Measurements from ENCODE around the gene H1-8.

The H1-8 gene

GRCh38 chr3:129556358-129556695 is 13.4 kb downstream of the H1-8 start:
- no peak for DNase-seq (ENCODE audit: low read depth in 2 of 2)

DNA sequence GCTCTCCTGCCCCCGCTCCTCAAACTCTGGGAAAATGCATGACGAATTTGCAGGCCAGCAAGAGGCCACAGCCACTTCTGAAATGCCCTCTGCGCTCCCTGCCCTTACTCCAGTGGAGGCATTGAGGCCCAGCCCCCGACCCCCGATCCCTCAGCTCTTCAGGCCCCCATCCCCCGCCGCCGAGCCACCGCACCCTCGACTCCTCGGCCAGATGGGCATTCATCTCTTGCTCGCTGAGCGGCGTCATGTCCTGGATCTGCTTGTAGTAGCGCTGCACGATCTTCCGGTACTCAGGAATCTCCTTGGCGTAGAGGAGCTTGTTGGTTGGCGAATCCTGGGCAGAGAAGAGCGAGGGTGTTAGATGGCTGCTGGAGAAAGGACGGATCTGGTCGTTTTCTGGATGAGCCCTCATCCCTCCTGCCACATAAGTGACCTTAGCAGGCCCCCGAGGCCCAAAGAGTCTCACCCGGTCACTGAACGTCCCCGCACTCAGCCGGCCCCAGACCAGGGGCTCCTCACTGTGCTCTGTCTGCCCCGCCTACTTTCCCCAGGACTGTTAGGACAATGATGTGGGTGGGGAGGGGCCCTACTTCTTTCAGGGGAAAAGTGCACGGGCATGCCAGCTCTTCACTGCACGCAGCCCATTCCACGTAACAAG is 14.0 kb downstream of the H1-8 start:
- DNase-seq (ENCODE audit: low read depth in 2 of 2), result no peak

DNA sequence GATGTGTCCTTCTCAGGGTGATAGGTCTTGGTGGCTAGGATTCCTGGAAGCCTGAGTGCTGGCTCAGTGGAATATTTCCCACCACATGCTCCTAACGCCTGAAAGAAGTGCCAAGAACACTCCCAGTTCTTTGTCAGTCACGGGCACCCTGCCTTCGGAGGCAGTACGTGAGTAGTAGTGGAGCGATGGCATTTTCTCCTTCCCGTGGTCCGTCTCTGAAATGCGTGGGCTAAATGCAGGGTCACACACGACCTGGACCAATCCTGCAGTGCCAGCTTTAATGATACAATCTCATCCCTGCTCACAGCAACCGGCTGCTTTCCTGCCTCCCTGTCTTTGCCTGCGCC is 14.5 kb downstream of the H1-8 start:
- no peak for DNase-seq (ENCODE audit: low read depth in 2 of 2)

- DNase-seq (ENCODE audit: low read depth in 2 of 2), result no peak
These were observed 15.3 kb downstream of the H1-8 start for GRCh38 chr3:129558081-129558771.

GRCh38 chr3:129558772-129559564 is 16.0 kb downstream of the H1-8 start:
- DNase-seq (ENCODE audit: low read depth in 2 of 2), result no peak

DNA sequence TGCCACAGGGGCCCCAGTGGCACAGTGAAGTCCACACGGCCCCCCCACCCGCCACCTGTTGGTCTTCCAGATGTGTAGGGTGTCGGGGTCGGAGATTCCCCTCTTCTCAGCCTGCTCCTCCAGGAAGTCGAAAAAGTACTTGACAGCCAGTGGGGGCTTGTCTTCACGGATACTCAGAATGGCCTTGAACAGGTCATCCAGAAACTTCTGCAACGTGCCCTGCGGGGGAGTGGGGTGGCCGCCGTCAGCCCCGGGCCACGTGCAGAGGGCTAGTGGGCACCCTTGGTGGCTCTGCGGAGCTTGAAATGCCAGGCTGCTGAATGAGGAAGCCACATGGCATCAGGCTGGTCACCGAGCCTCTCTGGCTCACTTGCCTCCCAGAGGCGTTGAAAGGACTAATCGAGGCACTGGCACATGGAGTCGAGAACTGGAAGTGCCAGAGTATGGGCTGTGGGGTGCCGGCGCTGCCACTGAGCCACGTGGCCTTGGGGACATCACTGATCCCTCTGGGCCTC is 16.6 kb downstream of the H1-8 start:
- DNase-seq (ENCODE audit: low read depth in 2 of 2), result no peak

GRCh38 chr3:129560269-129560787 is 17.4 kb downstream of the H1-8 start:
- DNase-seq (ENCODE audit: low read depth in 2 of 2), result no peak

DNA sequence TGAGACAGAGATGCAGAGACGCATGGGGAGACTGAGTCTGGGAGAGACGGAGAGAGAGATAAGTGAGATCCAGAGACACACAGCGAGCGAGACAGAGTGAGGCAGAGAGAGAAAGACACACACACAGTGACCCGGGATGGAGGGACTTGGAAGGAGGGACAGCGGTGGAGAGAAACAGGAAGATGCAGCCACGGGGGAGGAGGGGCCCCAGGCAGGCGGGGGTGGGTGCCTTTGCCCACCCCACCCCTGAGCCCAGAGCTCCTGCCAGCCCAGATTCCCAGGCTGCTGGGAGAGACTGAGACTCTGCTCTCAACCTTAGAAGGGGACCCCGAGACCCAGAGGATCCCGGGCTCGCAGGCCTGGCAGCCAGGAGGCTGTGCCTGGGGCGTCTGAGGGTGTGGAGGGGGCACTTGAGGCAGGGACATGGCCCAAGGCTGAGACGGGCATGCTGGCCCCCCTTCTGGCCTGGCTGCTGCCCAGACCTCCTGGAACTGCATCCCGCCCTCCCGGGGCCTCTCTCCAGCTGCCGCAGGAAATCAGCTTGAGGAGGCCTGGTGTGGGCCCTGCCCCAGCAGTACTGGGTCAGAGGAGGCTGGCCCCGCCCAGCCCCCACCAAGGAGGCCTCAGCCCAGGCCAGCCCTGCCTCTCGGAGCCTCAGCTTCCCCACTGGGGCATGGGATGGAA is 18.1 kb downstream of the H1-8 start:
- no peak for DNase-seq (ENCODE audit: low read depth in 2 of 2)

DNA sequence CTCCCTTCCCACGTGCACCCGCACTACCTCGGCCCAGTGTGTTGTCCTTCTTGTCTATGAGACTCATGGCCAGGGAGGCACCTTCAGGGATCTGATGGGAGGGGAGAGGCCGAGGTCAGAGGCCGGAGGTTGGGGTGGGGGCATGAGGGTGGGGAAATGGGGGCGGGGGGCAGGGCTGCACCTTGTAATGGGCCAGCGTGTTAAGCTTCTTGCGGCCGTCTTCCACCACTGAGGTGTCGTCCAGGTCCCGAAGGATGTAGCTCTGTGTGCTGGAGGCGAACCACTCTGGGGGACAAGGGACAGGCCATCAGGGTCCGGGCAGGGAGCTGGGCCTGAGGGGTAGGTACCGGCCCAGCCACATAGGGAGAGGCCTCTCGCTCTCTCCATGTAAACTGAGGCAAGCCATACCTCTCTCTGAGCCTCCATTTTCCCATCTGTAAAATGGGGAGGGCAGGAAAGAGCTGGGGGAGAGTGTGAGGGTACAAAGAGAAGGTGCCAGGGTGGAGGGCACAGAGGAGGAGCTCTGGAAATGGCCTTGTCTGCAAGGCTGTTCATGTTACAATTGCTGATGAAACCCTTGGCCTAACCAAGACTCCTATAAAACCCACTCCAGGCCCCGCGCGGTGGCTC is 18.8 kb downstream of the H1-8 start:
- DNase-seq (ENCODE audit: low read depth in 2 of 2), result no peak

- no peak for DNase-seq (ENCODE audit: low read depth in 2 of 2)
These were observed 19.8 kb downstream of the H1-8 start for GRCh38 chr3:129562803-129563202.

DNA sequence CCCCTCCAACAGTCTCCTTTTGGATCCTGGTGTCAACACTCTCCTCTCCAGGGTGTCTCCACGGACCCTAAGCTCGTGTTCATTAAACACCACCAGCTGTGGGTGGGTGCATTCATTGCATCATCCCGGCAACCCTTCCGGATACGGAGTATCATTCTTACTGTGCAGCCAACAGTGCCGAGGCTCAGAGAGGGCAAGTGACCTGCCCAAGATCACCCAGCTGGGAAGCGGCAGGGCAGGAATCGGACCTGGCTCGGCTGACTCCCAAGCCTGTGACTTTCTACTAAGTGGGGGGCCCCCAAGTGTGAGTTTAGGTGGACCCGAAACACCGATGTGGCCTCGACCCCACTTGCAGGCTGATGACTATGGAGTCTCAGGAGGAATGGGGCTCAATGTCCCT is 20.4 kb downstream of the H1-8 start:
- DNase-seq (ENCODE audit: low read depth in 2 of 2), result no peak

DNA sequence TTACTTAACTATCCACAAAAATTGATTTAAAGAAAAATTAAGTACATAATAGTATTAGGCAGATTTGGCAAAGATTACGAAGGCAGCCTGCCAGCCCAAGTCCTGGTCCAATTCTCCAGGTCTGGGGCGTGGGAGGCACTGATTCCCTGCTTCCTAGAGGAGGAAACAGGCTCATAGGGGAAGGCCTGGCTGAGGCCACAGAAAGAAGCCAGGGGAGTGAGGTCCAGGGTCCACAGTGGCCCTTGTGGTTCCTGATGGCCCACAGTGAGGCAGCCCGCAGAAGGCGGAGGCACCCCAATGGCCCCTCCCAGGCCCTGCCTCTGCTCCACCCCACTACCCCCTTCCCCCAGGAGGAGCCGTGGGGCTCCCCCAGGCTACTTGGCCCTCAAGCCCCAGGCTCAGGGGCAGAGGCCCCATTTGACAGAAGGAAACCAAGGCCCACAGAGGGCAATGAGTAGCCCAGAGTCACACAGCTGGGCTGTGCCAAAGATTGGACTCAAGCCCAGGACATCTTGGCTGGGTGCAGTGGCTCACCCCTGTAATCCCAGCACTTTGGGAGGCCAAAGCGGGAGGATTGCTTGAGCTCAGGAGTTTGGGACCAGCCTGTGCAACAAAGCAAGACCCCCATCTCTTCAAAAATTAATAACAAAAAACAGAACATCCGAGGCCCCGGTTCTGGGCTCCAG is 21.0 kb downstream of the H1-8 start:
- DNase-seq (ENCODE audit: low read depth in 2 of 2), result no peak

DNA sequence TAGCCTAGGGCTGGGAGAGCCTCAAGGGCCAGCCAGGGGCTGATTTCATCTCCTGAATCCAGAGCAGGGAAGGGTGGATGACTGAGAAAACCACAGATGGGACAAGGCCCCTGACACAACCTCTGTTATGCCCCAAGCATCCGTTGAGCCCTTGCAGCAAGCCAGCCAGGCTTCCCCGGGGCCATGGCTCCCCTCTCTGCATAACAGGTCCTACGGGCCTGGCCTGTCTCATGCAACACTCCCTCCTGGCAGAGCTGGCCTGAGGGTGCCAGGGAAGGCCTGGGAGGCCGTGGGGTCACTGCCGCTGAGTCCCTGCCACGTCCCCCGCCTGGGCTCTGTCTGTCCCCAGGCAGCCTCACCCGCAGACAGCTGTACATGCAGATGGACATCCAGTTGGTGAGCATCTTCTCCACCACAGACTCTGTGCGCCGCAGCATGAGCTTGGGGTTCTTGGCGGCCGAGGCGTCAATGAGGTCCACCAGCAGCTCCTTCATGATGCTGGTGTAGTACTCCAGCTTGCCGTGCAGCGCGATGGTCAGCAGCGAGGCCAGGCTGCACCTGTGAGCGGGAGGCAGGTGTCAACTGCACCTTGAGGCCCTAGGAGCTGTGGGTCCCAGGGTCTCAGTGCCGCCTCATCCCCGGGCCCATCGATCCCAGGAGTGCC is 22.1 kb downstream of the H1-8 start:
- no peak for DNase-seq (ENCODE audit: low read depth in 2 of 2)

GRCh38 chr3:129565902-129566301 is 22.9 kb downstream of the H1-8 start:
- DNase-seq (ENCODE audit: low read depth in 2 of 2), result no peak

- no peak for DNase-seq (ENCODE audit: low read depth in 2 of 2)
These were observed 24.3 kb downstream of the H1-8 start for GRCh38 chr3:129567176-129567705.

DNA sequence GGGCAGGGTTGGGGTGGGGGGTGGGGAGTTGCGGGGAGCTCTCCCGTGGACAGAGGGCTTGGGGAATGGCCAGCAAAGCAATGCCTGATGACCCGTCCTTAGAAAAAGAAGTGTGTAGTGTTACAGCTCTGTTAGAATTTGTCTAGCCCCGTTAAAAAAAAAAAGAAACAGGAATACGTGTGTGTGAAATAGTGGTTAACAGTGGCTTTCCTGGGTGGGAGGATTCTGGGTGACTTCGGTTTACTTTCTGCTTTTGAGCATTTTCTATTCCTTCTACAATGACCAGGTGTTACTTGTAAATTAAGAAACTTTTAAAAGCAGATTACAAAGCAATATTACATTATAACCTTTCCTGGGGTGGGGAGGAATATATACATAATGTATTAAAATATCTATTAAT is 25.0 kb downstream of the H1-8 start:
- DNase-seq (ENCODE audit: low read depth in 2 of 2), result no peak

DNA sequence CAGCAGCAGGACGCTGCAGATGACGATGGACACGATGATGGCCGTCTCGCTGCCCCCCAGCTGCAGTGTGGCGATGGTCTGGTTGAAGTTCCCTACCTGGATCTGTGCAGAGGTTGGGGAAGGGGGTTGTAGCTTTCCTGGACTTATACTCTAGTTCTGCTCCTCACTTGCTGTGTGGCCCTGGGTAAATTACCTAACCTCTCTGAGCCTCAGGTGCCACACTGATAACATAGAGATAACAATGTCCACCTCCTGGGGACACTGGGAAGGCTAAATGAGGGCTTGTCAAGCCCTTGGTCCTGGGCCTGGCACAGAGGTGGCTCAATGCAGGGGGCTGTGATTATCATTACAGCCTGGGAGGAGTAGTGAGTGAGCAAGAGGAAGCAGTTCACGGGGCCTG is 26.9 kb downstream of the H1-8 start:
- no peak for DNase-seq (ENCODE audit: low read depth in 2 of 2)

GRCh38 chr3:129571605-129572547 is 28.9 kb downstream of the H1-8 start:
- no peak for DNase-seq (ENCODE audit: low read depth in 2 of 2)

DNA sequence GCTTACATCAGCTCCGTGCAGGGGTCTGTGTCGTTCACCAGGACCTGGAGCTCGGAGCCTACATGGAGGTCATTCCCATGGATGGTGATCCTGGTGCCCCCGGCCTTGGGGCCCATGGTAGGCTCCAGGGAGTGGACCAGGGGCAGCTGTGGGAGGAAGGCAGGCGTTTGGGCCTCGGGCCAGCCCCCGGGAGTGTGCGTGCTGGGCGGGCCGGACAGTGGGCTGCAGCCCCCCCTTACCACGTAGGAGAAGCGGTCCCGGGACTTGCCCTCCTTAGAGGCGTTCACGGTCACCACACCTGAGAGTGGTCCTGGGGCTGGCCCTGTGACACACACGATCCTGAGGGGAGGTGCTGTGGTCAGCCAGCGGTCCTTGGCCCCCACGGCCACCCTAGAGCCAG is 29.6 kb downstream of the H1-8 start:
- DNase-seq (ENCODE audit: low read depth in 2 of 2), result no peak

Data from stimulated activated CD8-positive, alpha-beta memory T cell treated with anti-CD3 and anti-CD28 coated beads, Interleukin-15, amount 100 ng/mL, for 48 hours (primary cell).